NCI-H2029 (cell line): ENCODE results near the gene JDP2.
A peak's percentile ranks its signal among the peaks of the same experiment; 100 is the strongest.
"Not testable (repeated sequence)": the region's sequence is repeated elsewhere in the genome, so short reads cannot be mapped to it uniquely, and the experiment has no call there.

Experiments used
- DNase-seq: peaks from one replicate; lab custom pipeline; 2025; lab: John Stamatoyannopoulos, UW

The JDP2 gene, protein sequence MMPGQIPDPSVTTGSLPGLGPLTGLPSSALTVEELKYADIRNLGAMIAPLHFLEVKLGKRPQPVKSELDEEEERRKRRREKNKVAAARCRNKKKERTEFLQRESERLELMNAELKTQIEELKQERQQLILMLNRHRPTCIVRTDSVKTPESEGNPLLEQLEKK

DNA sequence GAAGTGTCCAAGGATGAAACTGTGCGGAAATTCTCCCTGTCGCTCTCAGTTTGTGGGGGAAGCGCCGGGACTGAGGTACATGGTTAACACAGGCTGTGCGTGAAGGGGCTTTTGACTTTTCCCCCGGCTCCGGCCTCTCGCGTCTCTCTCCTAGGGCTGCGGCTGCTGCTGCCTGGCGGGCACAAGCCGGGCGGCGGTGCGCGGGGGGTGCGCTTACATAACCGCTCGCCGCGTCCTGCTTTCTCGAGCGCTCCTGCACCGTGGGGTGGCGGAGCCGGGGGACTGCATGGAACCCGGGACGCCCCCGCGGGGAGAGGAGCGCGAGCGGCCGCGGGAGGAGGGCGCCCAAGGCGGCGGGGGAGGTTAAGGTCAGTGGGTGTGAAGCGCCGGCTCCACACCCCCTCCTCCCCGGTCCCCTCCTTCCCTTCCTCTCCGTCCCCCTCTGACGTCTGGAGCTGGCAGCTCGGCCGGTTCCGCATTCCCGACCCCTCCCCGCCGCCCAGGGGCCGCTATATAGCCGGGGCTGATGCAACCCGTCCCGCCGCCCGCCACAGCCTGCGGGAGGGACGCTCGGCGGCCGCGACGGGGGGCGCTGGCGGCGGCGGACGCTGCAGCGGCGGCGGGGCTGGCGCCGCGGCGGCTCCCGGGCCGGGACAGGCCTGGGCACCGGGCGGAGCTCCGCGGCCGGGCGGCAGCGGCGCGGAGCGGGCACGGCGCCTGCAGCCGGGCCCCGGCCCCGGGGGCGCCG lies at the start of gene JDP2:
JDP2 (plus strand) TSS at position 541 of the 748 bp plus-strand sequence. CDS start 9,899 bp downstream, outside the sequence.
- DNase-seq = peak; percentile 43

DNA sequence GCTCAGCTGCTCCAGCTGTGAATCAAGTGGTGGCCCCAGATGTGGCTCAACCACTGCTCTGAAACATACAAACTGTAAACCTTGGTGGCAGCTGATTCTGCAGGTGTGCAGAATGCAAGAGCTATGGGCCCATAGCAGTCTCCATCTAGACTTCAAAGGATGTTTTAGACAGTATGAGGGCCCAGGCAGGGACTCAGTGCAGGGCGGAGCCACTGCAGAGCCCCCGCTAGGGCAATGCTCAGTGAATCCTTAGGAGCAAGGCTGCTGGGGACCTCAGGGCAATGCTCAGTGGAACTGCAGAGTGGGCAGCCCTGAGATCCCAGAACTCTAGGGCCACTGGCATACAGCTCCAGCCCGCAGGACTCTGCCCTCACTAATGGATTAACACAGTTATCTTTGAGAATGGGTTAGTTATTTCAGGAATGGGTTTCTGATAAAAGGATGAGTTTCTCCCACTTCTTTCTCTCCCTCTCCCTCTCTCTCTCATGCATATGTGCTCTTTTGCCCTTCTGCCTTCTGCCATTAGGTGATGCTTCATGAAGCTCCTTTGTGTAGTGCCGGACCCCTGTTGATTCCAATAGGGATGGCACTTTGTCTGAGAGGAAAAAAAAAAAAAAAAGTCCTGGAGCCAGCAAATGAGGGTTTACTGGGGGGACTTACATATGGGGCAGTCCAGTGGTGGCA lies 48.4 kb upstream of the JDP2 start:
- DNase-seq = no peak

DNA sequence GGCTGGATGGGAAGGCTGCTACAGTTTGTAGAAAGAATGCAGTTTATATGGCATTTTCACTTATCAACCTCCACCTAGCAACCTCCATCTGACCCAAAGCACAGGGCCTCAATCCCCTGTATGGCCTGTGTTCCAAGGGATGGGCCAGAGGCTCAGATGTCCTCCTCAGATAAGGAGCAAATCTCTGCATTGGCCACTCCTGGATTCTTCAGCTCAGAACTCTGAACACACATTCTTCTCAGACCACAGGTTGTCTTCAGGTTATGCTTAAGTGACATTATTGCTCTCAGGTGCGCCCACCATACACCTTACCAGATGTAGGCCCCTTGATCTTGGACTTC lies 47.9 kb upstream of the JDP2 start:
- DNase-seq = no peak

DNA sequence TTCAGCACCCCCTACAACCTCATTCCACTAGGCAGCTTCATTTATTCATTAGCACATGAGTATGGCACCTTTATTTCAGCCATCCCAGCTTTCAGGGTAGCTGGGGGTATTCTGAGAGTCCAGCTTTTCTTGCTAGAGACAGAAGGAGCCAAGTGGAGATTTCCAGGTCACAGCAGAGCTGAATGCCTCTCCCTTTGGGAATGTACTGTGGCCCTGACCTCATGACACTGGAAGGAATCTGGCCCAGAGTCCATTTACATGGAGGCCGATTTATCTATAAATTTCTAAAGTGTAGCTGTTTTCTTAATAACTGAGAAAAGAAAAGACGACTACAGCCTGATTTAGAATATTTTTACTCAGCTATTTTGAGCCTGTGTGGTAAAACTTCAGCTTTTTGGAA lies 47.2 kb upstream of the JDP2 start:
- no peak for DNase-seq

DNA sequence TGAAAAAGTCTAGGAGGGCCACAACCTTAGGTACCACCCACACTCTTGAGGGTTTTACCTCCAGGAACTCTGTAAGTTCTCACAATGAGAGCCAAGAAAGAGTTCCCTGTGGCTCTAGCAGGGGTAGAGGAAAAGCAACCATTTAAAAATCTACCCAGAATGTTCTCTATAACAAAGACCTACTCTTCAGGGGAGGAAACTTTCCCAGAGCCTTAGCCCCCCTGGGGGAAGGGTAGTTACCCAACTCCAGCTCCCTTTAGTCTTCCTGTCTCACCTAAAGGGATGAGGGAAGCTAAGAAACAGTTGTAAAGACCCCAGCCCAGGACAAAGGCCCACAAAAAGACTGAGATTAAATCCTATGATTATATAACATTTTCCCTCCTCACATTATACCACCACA lies 46.2 kb upstream of the JDP2 start:
- no peak for DNase-seq

DNA sequence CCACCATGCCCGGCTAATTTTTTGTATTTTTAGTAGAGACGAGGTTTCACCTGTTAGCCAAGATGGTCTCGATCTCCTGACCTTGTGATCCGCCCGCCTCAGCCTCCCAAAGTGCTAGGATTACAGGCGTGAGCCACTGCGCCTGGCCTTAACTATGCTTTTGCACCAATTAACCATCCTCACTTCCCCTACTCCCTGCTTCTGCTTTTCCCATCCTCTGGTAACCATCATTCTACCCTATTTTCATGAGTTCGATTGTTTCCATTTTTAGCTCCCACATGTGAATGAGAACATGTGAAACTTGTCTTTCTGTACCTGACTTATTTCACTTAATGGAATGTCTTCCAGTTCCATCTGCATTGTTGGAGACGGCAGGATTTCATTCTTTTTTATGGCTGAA lies 44.6 kb upstream of the JDP2 start:
- not testable (repeated sequence) for DNase-seq

DNA sequence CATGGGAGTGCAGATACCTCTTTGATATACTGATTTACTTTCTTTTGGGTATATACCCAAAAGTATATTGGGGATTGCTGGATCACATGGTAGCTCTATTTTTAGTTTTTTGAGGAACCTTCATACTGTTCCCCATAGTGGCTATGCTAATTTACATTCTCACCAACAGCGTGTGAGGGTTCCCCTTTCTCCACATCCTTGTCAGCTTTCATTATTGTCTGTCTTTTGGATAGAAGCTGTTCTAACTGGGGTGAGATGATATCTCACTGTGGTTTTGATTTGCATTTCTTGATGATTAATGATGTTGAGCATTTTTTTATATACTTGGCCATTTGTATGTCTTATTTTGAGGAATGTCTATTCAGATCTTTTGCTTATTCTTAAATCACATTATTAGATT lies 44.1 kb upstream of the JDP2 start:
- no peak for DNase-seq

DNA sequence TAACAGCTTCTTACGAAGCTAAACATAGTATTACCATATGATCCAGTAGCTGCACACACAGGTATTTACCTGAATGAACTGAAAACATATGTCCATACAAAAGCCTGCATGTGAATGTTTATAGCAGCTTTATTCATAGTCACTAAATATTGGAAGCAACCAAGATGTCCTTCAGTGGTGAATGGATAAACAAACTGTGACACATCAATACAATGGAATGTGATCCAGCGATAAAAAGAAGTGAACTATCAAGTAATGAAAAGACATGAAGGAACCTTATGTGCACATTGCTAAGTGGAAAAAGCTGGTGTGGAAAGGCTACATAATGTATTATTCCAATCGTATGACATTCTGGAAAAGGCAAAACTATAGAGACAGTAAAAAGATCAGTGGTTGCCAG lies 38.1 kb upstream of the JDP2 start:
- DNase-seq = no peak

DNA sequence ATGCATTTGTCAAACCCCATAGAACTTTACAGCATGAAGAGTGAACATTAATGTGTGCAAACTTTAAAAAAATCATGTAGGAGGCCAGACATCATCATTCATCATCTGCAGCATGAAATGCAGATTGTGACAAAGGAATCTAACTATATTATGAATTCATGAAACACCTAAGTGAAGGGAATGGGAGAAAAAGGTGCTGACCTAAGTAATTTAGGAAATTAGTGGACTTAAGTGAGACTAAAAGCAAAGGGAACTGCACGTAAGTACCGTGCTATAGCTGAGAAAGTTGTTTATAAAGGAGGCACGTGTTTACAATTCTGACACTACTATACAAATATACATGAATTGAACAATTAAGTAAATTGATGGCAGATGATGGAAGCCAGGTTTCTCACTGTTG lies 37.6 kb upstream of the JDP2 start:
- DNase-seq = no peak

DNA sequence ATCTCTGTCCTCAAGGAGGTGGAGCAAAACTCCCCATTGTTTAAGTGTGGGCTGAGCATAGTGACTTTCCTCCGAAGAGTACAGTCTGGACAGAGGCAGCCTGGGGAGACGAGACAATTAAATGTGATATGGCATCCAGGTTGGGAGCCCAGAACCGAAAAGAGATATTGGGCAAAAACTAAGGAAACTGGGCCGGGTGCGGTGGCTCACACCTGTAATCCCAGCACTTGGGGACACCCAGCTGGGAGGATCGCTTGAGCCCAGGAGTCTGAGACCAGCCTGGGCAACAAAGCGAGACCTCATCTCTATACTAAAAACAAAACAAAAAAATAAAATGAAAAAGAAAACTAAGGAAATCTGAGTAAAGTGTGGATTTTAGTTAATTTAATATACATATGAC lies 35.9 kb upstream of the JDP2 start:
- no peak for DNase-seq

DNA sequence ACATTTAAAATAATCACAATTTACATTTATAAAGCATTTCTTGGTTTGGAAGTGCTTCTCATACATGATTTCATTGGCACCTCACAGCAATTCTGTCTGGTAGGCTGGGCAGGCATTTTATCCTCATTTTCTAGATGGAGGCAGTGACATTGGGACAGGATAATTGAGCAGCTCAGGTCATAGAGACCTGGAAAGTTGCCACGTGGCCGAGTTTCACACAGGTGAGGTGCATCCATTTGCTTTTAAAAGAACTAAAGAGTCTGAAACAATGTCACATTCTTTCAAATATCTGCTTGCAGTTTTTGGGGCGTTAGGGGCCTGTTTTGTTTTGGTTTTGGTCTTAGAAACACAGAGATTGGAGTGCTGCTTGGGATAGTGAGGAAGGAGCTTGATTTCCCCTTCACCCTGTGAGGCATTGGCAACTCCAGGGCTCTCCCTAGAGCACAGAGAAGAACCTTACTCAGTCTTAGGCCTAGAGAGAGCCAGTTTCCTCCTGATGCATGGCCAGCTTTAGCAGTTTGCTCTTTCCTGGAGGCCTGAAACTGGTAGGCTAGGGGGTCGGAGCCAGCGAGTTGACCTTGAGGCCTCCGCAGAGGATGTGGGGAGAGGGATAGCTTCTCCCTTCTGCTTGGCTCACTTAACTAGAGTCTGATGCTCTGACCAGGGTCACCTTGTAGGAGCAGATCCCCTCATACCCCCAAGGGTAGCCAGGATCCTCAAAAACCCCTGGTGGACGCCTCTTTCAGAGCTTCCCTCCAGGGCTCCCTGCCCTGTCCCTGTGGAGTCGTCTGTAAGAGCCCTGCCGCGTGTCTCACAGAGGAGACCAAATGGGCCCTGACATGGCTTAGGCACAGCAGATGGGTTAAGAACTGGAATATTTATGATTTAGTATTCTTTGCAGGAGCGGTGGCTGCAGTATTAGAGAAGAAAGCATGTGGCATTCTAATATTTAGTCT lies 34.9 kb upstream of the JDP2 start:
- no peak for DNase-seq

DNA sequence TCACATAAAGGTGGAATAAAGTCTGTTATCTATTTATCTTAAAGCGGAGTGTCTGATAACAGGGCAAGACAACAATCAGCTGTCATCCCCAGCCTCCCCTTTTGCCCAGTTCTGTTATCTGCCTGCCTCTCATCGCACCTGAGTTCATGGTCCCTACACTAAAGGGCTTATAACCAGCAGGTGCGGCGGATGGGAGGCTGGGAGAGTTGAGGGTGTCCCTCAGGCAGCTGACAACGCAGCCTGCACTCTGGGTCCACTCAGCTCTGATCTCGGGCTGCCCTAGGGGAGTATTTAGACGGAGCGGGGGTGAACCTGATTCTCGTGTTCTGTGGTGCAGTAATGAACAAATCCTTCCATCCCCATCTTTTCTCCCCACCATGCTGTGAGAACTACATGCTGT lies 34.0 kb upstream of the JDP2 start:
- no peak for DNase-seq

DNA sequence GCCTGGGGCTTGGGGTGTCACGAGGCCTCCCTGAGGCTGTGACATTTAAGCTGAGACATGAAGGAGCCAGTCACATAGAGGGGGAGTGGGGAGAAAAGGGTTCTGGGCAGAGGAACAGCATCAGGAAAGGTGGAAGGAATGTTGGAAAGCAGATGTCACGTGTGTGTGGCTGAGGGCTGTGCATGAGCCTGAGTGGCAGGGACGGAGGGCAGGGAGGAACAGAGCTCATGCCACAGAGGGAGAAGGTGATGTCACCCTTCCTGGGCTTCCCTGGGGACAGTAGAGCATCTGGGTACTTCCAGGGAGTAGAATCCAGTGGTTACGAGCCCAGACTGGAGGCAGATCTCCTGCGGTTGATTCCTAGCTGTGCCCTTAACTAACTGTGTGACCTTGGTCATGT lies 32.0 kb upstream of the JDP2 start:
- DNase-seq = no peak

DNA sequence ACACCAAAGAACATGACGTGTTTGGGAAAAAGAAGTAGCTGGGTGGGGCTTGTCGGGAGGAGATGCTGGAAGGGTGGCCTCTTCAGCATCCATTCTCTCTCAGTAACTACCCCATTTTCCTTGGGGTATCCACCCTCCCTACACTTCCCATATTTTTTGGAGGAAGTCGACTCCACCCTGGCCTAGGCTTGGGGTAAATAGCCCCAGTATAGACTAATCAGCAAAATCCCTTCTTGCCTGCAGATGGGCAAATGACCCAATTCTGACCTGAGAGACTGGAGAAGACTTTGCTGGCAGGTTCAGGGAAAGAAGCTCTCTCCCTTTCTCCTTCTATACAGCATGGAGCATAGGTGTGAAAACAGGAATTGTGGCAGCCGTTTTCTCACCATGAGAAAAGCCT lies 28.5 kb upstream of the JDP2 start:
- DNase-seq = no peak

DNA sequence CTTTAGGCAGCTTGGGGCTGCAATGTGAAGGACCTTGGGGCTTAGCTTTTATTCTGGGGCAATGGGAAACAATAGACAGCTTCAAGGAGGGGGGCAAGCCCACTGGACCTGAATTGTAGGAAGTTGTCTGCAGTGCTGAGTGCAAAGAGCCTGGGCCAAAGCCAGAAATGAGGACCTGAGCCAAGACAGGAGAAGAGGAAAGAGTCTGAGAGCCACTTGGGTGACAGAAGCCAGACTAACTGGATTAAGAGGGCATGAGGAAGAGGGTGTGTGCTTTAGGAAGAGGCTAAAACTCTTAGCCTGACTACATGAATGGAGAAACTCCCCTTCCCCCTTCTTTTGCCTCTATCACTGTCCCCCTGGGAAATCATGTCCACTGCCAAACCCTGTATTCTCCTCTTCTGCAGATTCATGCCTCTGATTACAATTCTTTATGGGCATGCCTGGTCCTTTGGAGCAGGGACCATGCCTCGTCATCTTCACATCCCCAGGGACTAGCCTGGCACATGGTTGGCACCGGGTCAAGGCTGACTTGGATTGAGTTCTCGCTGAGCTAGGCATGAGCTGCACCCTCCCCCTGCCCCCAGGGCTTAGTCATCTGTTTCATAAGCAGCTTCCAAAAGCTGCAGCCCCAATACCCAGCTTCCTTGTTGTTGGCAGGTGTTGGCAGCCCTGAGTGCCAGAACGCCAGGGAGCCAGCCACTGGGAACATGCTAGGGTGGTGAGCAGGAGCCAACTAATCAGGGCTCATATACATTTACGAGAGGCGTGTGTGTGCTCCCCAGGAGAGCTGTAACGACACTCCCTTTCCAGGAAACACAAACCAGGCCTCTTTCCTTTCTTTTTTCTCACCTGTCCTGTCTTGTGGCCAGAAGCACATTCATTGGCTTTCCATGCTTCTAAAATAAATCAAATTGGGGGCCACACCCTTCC lies 27.7 kb upstream of the JDP2 start:
- peak; percentile 91 for DNase-seq

DNA sequence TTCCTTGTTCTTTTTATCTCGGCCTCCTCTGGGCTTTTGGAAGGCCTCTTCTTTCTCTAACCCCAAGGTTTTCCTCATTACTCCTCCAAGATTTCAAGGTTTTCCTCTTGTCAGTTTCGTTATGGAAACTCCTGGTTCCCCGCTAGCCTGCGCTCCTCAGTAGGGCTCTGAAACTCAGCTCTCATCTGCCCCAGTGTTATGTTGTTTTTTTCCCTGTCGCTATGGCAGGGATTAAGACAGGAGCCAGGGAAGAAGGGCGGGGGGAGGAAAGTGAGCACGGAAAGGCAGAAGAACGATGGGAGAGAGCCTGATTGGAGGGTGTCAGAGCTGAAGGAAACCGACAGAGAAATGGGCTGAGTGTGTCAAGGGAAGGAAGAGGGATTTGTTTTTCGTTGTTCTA lies 26.5 kb upstream of the JDP2 start:
- DNase-seq = no peak

DNA sequence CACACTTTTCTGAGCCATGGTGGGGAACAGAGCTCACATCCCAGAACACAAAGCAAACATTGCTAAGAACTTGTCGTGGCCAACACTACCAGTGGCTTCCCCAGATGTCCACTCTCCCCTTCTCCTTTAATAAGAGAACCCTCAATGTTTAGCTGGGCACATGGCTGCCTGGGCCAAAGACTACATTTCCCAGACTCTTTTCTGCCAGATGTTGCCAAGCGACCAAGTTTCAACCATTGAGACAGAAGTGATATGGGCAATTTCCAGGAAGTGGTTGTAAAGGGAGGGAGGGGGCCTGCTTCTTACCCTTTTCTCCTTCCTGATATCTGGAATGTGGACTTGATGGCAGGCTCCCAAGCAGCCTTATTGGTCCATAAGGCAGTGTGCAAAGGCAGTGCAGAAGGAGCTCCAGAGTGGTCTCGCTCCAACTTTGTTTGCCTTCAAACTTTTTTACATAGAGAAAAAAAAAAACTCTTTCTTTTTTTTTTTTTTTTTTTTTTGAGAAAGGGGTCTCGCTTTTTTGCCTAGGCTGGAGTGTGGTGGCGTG lies 24.9 kb upstream of the JDP2 start:
- DNase-seq = no peak

DNA sequence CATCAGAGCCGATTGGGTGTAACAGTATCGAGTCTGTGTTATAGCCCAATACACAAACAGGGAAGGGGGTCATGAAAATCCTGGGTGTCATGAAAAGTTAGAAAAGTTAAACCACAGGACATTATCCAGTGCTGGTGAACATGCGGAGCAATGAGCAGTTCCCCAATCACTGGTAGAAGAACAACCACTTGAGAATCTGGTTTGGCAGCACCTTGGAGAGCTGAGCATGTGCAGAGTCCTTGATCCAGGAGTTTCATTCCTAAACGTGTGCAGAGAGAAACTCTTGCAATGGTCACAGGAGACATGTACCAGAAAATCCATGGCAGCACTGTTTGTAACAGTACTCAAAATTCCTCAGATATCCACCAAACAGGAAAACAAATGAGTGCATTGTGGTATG lies 23.0 kb upstream of the JDP2 start:
- DNase-seq = no peak

DNA sequence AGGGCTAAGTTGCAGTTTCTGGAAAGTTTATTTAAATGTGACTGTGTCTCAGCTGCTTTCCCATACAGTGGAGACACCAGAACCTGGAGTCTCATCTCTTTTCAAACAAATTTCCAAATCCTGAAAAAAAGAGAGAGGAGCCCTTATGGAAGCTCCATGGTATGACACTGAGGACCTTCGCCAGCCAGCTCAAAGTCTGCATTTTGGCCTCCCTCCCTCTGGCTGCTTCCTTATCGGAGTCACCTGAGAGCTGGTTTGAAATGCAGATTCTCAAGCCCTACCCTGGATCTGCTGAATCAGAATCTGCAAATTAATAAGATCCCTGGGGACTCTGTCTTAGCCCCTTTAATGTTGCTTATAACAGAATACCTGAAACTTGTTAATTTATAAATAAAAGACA lies 21.7 kb upstream of the JDP2 start:
- no peak for DNase-seq

DNA sequence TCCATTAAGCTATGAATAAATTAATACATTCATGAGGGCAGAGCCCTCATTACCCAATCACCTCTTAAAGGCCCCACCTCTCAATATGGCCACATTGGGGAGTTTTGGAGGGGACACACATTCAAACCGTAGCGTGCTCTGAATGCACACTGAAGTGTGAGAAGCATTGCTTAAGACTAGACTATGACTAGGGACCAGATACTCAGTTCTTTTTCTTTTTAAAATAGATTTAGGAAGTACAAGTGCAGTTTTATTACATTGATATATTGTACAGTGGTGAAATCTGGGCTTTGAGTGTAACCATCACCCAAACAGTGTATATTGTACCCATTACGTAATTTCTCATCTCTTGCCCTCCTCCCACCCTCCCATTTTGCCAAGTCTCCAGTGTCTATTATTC lies 21.0 kb upstream of the JDP2 start:
- no peak for DNase-seq
